ENCODE results near the gene HUWE1.

GRCh38 chrX:53594354-53594753 is 92.2 kb downstream of the HUWE1 start:
- TF ChIP-seq CTCF (IDR thresholded peaks at IDR 0.05; ENCODE audit: low read length) (no peak), EZH2 (IDR thresholded peaks at IDR 0.05; ENCODE audit: borderline replicate concordance, low read length) (no peak)

All from OCI-LY1 (cell line).